DND-41 (cell line): ENCODE results near the gene VAV3.

Experiments
- EZH2 ChIP-seq: IDR thresholded peaks from 3 replicates; pipeline ENCODE4 v1.6.1; 2012; ENCODE audit warnings: borderline replicate concordance, low read depth, mild to moderate bottlenecking, moderate library complexity, low read length, inconsistent platforms; ENCODE audit not compliant: severe bottlenecking
- TF ChIP-seq, protein P1 (sequence below): IDR thresholded peaks from 2 replicates; pipeline ENCODE4 v1.5.1; 2012; ENCODE audit warnings: borderline replicate concordance, low read length, moderate library complexity, mild to moderate bottlenecking; ENCODE audit not compliant: poor library complexity, severe bottlenecking; ENCODE audit errors: extremely low read depth

GRCh38 chr1:107626073-107626796 is 338.7 kb downstream of the VAV3 start:
- TF ChIP-seq, protein P1, sequence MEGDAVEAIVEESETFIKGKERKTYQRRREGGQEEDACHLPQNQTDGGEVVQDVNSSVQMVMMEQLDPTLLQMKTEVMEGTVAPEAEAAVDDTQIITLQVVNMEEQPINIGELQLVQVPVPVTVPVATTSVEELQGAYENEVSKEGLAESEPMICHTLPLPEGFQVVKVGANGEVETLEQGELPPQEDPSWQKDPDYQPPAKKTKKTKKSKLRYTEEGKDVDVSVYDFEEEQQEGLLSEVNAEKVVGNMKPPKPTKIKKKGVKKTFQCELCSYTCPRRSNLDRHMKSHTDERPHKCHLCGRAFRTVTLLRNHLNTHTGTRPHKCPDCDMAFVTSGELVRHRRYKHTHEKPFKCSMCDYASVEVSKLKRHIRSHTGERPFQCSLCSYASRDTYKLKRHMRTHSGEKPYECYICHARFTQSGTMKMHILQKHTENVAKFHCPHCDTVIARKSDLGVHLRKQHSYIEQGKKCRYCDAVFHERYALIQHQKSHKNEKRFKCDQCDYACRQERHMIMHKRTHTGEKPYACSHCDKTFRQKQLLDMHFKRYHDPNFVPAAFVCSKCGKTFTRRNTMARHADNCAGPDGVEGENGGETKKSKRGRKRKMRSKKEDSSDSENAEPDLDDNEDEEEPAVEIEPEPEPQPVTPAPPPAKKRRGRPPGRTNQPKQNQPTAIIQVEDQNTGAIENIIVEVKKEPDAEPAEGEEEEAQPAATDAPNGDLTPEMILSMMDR = no peak
- TF ChIP-seq EZH2 = no peak
